CD4-positive, alpha-beta T cell treated with Interleukin-2 at 100 ng/mL for 4 hours (primary cell): ENCODE measurements around the gene MYOZ2.

Source experiments
- DNase-seq: peaks from one replicate; pipeline ENCODE4 v3.0.0-alpha.2; 2020; ENCODE audit warnings: low spot score

The MYOZ2 gene

DNA sequence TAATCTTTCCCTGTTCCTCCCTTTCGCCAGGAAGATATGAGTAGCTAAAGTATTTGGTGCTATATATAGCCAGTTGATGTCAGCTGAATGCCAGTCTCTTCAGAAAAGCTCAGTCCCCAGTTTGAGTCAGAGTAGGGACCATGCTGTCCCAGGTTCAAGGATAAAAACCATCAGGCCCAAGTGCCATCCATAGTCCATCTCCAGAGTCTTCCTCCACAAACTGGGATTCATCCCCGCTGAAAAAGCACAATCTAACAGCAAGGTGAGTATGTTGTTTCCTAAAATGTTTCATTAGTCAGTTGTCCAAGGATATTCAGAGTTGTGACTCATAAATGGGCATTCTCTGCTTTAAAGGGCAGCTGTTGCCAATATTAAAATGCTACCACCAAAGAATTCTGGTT lies at the start of gene MYOZ2:
MYOZ2 (plus strand) TSS at position 112 of the 401 bp plus-strand sequence. CDS start 694 bp downstream, outside the sequence.
- no peak for DNase-seq

DNA sequence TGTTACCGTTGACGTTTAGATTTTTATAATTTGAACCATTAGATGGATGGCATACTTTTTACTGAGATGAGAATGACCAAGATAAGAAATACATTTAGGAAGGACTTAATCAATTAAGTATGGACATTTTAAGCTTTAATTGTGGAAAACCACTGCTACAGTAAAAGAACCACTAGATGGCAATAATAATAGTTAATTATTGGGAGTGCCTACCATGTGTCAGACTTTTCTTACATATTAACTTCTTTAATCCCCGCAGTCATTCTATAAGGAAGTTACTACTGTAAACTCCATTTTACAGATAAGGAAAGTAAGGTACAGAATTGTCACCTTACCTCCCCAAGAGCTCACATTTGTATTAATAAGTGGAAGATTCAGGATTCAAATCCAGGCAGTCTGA lies 48.5 kb upstream of the MYOZ2 start:
- no peak for DNase-seq

DNA sequence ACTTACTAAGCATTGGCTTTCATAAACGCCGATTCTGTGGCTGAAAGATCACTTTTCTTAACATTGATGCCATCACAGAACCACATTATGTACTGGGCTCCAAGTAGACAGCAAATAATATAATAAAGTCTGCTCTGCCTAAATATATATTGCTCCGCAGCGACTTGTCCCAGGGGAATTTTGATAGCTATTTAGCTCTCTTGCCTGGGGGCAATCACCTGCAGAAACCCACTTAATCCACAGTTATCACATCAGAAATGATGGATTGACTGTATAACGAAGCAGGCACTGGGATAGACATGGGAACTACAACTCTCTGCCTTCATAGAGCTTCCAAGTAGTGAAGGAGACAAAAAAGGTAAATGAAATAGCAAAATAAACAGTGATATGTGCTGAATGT lies 48.0 kb upstream of the MYOZ2 start:
- no peak for DNase-seq

DNA sequence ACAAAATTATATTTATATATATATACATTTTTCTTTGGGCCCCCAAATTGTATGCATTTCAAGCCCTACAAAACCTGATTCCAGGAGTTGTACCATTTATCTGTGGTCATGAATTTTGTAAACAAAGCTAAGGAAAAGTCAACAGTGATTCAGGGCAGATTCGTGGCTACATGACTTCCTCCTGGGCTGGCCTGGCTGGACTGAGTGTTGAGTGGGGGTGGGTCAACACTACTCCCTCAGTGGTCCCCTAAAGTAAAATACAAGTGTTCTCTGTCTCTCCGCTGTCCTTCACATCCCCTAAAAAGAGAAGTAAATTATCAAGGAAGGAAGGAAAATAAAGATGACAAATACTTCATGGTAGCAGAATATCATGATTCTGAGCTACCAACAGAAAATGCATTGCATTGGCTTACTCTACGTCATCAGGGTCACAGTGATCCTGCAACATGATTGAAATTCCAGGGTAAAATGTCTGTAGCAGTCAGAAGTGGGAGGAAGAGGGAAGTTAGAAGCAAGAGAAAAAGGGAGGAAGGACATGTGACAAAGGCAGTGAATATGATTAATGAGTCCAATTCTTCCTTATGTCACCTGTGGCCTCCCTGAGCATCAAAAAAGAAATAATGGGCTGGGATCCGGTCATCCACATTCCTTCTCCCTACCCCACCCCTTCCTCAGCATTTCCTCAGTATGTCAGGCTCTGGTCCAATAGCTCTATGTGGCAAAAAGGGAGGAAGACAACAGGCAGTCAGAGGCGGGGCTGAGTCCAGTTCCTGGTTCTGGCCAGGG lies 42.4 kb upstream of the MYOZ2 start:
- no peak for DNase-seq

DNA sequence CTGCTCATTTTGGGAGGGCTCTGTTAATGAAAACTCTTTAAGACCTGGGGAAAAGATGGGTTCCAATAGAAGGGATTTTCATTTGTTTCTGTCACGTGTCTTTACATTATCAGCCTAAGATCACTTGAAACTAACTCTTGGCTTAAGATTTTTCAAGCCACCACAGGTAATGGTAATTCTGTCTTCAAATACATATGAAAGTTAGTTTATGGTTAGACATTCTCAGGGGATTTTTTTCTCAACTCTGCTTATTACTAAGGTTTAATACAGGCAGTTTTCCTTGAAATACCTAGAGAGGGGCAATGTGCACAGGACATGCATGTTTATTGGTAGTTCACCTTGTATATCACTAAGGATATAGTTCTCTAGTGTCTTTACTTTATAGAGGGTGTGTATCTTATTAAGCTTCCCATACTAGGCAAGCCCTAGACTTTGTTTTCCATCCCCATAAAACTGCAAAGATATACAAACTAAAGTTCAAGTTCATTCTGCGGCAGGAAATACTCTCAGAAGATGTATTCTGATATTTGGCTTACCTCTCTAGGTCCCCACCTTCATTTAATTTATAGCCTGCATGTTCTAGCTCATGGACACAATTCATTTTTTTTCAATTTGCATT lies 38.2 kb upstream of the MYOZ2 start:
- no peak for DNase-seq

DNA sequence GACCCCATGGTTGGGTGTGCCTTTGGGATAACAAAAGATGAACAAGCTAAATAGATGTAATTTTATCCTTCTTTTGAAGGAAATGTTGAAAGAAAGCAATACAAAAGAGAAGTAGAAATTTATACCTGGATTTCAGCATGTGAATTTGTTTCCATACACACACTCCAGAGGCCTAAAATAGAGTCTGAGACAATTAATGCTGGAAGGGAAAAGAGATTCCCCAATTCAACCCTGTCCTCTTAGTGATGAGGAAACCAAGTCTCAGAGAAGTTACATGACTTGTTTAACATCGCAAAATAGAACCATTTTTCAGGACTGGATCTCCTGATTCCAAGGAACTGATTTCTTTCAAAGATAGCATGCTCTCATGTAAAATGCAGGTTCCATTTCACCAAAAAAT lies 37.3 kb upstream of the MYOZ2 start:
- no peak for DNase-seq

DNA sequence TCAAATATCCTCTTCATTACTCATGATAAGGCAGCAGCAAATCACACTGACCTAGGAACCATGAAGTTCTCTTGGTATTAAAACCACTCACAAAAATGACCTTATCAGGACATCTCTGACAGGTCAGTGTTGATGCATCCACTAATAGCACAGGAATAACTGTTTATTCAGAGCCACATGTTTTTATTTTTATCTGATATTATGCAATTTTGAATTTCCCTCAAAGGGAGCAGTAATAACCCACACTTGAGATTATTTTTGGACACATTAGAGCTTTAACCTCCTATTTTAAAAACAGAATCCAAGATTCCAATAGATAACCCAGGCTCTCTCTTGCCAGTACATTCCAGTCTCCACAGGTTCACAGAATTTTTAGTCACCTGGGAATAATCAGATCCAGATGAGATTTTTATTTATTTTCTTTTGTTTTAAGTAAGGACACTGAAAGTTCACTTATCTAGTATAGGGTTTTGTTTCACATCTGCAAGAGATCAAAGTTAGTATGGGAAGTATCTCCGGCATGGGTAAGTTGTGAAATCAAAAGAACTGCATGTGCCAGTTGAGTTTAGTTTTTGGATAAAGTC lies 36.3 kb upstream of the MYOZ2 start:
- no peak for DNase-seq

DNA sequence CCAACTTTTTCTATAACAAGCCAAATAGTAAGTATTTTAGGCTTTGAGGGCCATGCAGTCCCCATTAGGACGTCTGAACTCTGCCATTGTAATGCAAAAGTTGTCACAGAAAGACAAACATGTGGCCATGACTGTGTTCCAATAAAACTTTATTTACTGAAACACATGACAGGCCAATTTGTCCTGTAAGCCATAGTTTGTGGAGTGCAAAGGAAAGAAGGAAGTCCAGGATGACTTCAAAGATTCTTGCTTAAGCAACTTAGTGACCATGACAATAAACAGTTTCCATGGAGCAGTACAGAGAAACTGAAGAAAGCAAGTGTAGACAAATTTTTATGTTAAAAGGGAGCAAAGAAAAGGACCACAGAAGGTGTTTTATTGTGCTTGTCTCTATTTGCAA lies 35.0 kb upstream of the MYOZ2 start:
- no peak for DNase-seq

DNA sequence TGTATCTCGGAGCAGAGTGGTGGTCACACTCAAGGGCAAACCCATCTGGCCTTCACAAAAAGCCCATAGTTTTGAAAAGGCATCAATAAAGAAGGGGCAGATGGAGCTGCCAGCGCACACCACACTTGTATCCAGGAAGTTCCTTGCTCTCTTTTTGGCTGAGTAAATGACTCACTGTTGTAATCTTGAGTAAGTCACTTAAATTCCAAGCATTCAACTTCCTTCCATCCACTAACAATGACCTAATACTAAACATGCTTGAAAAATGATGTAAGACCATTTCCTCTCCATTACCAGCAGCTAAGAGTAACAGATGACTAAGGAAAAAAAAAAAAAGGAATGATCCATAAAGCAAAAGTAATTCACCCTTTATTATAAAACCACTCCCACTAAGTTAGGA lies 32.4 kb upstream of the MYOZ2 start:
- DNase-seq, result no peak

DNA sequence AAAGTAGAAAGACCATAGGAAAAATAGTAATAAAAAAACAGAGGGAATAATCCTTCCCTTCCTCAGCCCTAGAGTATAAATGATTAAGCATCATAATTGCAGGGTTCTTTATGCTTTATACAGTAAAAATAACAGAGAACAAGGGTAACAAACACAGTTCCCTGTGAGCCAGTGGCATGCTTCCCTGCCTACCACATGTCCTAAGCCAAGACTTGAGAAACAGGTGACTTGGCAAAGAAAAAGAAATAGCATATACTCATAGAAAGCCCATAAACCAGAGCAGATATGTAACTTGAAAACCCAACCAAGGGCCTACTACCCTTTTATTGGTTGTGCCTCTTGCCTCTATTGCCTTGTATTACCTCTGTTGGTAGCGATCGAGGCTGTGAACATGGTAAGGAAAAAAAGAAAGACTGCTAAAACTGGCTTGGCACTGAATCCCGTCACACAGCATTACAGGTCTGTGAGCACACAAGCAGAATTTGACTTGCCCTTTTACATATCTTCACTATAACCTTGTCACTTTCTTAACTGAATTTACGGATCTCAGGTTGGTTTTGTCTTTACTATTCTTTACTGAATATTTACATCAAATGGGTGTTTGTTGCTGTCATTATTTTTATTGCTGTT lies 30.9 kb upstream of the MYOZ2 start:
- DNase-seq, result no peak

DNA sequence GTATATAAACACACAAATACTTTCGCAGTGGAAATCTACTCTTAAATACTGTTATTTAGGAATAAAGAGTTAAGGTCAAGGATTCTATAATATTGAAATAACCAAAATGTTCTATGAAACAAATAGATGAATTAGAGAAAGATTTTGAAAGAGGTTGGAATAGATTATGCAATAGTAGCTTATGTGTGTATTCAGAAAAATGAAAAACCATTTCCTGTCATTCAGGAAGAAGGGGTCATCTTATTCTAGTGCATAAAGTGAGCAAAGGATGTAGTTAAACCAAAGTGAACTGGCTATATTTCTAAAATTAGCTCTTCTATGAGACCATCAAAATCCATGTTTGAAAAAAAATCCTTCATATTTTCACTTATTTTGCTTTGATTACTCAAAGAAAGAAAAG lies 30.0 kb upstream of the MYOZ2 start:
- DNase-seq, result no peak

DNA sequence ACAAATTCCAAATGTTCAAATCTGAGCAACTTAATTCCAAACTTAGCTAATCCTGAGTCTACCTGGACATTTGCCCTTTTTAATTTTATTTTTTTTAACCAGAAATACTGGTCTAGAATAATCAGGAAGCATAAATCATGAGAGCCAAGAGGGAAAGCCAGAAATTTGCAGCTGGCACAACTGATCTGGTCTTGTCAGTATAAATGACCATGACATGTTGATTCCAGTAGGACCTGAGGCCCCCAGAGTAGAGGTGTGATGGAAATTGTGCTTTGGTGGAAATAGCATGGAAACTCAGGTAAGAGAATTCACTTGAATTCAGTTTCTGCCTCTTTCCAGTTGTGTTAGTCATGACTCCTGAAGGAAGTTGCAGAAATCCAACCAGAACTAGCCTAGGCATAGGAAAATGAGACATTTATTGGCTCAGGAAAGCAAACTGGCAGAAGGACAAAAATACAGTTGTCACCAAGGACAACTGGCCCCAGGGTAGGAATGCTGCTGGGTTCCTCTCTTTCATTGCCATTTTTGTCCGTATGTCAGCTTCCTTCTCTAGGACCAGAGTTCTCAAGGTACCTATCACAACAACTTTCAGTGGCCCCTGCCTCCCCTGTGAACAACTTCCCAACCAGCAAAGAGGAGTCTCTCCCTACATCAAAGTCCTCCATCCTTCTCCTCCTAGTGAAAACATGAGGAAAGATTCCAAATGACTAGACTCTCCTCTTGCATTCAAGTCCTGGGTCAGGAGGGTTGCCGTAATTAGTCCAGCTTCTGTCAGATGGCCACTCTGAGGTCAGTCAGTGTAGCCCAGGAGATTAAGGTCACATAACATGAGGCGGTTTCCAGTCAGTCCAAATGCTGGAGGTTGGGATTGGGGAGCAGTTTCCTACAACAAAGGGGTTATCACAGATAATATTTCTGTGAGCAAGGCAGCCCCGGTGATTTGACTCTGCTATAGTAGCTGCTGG lies 29.3 kb upstream of the MYOZ2 start:
- no peak for DNase-seq

DNA sequence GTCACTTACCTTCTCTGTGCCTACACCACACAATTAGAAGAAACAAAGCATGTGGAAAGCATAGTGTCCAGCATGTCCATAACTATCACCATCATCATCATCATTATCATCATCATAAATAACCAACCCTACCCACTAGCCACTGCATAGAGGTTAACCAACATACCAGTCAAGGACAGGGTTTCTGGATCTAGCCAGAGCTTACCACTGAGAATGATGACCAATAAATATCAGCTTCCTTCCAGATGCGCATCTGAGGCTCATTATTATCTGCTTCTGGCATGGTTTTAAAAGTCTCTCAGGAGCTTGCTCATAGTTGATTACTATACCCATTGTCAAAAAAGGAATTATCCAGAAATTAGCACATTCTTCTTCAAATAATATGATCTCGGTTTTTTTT lies 25.5 kb upstream of the MYOZ2 start:
- DNase-seq, result no peak

DNA sequence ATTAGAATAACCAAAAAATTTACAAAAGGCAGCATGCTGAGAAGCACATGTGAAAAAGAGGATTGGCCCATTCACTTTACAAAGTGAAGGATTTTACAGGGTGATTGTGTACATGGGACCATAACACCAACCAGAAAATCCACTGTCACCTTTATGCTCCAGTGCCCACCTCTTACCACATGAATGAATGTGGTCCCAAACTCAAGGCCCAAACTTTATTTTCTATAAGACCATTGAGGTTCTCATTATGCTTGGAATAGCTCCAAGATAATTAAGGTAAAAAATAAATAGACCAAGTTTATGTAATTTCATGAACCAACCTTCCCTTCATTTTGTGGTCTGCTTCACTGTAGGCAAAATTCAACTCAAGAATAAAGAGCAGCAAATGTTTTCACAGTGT lies 24.3 kb upstream of the MYOZ2 start:
- DNase-seq, result no peak

DNA sequence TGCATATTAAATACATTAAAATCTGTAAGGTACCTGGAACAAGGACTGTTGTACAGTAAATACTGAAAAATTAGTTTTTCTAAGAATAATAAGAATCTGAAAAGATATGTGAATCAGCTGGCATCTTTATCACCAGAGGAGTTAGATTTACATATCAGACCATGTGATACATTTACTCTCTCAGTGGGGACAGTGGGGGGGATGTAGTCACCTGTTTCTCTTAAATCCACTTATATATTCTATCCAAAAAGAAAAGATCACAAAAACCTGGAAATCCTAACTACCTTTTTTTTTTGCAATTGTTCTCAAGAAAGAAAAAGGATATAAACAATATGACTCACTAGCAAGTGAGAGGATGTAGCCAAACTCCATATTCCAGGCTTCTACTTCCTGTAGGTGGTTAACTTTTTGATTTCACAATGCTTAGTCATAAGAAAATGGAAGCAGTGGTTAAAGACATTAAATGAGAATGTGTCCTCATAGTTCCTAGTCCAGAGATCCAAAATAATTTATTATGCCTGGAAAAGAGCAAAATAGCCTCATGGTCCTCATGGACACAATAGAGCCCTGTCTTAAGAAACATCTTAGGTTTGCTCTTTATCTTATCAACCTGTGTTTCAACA lies 22.5 kb upstream of the MYOZ2 start:
- DNase-seq, result no peak

DNA sequence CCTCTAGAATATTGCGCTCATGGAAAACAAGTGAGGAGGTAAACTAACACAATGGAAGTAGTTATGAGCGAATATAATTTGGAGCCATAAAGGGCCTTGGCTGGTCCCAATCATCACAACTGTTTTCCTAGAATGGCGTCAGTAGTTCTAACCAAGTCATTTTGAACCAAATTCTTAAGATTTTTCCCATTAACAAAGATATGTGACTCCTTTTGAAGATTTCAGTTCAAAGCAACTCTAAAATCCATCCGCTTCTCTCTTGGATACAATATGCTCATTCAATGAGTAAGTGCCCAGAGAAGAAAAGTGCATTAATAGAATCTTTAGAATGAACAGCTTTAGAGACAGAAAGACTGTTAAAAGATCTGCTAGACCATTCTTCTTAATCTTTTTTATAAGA lies 19.6 kb upstream of the MYOZ2 start:
- no peak for DNase-seq

DNA sequence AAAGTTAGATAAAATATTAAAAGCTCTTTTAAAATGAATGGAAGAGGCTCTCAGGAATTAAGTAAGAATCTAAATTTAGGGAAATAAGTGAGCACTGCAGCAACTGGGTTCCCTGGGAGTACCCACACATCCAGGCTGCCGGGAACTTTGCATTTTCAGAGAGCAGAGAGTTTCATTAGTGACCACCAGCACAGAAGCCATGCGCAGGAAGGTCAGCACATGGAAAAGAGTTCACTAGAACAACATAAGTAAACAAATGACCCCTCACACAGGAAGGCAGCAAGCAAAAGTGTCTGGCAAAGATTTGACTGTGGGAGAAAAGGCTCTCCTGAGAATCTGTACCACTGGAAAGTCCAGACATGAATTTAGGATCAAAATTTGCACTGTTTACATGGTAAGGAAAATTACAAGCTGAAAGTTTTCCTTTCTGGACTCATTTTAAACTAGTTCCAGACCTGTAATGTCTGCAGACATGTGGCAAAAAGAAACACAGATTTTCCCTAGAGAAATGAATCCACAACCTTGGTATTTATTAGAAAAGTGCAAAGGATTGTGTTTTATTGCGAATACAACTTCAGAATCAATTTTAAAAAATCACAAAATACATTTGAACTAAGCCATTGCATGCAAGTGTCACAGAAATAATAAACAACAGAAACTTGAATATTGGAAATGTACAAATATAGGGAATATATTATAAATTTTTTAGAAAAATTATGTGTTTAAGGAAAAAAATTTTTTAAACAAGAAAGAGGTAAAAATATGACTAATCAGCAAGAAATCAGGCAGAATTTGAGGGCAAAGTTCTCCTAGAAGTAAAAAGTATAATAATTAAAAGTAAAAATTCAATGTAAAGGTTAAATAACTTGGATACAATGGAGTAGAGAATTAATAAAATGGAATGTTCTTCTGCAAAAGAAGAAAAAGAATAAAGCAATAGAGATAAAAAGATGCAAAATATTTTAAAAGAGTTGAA lies 18.4 kb upstream of the MYOZ2 start:
- DNase-seq, result no peak

DNA sequence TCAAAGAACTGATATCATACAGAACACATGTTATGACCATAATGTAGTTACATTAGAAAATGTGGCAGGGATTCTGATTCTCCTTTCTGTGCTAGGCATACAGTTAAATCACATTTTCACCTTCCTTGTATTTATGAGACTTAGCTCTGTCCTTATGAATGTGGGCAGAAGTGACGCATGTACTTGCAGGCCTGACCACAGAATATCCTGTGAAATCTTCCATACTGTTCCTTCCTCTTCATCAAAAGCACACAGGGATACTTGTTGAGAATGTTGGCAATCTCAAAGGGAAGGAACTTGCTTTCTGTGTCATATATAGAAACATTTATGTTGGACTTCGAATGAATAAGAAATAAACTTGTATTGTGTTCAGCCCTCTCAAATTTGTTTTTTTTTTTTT lies 17.2 kb upstream of the MYOZ2 start:
- no peak for DNase-seq

DNA sequence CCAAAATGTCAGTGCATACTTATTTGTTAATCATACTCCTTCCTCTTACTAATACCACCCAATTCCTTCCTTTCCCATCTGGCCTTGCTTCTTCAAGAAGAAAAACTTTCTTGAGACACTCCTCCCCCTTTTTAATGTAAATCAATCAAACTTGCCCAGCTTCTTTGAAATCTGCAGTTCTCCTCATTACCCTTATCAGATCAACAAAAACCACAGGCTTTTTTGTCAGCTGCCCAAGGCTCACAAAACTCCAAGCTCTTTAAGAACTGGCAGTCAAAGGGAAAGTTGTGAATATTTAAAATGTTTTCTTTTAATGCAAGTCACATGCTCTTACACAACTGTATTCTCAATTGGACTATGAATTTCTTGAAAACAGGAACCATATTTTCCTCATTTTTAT lies 11.3 kb upstream of the MYOZ2 start:
- DNase-seq, result no peak

DNA sequence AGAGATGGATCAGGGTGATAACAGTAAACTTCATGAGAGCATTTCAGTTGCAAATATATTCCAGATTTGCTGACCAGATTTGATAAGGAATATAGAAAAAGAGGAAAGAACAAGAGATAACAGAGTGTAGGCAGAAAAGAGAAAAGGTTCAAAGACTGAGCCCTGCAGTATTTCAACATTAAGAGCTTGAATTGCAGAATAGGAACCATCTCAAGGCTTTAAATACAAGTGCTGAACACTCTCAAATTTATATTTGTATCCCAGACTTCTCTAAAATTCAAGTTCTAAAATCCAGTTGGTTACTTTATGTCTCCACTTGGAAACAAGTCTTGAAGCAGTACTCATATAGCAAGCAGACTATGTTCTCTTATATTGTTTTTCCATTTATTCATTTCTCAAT lies 9.7 kb upstream of the MYOZ2 start:
- DNase-seq, result no peak
